Fibroblast of skin of left quadriceps (primary cell): ENCODE data around the gene MYOCD.

ENCODE experiments used
- DNase-seq, 2 experiments: peaks; one replicate each; pipeline ENCODE4 v3.0.0-alpha.2; 2013; ENCODE audit warnings: low read depth in 2 of 2

The MYOCD gene

GRCh38 chr17:12712941-12713340 is 47.3 kb downstream of the MYOCD start:
- DNase-seq, result no peak

GRCh38 chr17:12719948-12720347 is 54.3 kb downstream of the MYOCD start:
- no peak for DNase-seq

- DNase-seq, result no peak
Measured at GRCh38 chr17:12721581-12721980, 55.9 kb downstream of the MYOCD start.

- no peak for DNase-seq
Measured at GRCh38 chr17:12722282-12722681, 56.6 kb downstream of the MYOCD start.

- no peak for DNase-seq
Measured at GRCh38 chr17:12726131-12726530, 60.4 kb downstream of the MYOCD start.

DNA sequence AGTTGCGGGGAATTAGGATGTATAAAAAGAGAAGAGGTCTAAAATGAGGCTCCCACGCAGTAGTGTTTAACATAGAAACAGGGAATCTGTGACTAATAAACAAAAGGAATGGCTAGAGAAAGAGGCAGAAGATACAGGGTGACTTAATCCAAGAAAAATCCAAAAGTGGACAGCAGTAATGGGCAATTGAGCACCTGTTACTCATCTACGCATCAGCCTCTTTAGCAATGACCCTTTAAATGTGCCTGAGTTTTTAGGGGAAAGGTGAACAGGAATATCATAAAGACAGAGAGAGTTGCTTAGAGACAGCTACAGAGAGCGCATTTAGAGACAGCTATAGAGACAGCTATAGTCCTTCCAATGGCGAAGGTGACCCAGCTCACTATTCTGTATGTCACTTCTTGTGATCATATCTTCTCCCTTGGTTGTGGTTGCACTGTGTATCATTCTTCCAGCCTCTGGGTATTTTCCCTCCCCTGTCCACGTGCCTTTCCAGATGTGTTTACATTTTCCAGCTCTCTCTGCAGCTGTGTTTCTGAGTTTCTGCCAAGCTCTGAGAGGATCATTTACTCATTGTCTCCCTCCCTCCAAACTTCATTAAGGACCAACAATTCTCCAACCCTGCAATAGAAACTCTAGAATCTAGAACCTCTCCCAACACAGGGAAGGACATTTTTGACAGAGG is 61.5 kb downstream of the MYOCD start:
- no peak for DNase-seq

DNA sequence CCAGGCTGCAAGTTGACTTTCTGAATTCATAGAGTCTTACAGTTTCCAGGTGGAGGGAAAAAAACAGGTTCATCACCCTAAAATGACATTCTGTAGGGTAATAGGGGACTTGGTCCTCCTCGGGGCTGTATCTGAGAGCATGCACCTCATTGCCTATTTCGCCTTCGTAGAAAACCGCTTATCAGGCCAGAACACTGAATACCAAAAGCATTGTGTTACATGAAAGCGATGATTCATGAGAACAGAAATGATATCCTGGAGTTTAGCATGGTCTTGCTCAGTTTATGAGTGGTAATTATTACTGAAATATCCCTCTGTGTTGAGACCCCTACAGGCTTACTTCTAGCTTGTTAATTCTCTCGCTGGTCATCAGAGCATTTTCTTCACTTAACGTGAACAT is 62.2 kb downstream of the MYOCD start:
- no peak for DNase-seq

GRCh38 chr17:12729086-12729485 is 63.4 kb downstream of the MYOCD start:
- no peak for DNase-seq

DNA sequence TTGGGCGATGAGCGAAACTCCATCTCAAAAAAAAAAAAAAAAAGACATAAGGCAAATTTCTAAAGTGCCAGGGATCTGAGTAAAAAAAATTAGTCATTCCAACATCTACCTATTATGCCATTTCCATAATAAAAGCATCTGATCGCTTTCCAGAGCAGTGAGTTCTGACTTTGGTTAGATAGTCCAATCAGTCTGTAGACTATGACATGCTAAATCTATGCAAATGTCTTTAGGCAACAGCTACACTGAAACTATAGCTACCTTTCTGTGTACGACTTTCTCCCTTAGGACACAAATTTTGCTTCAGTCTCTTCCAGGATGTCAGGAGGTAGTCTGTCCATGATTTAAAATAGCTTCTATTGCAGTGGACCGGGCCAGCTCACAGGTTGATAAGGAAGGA is 64.7 kb downstream of the MYOCD start:
- DNase-seq, result no peak

GRCh38 chr17:12730931-12731521 is 65.3 kb downstream of the MYOCD start:
- no peak for DNase-seq

DNA sequence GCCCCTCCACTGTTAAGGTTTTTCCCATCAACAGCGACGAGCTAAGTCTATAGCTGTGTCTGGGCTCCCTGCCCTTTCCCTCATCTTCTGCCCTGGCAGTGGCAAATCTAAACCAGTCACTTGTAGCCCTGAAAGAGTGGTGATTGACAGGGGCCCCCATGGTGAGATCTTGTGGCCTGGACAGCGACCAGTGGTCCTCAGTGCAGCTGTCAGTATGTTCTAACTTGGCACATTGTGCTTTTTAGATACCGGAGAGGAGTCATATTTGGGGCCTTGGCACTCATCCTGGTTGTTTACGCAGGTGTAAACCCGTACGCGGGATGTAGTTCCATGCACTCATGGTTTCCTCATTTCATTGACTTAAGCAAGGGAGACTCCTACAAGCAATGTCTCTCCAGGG is 66.1 kb downstream of the MYOCD start:
- DNase-seq, result no peak

DNA sequence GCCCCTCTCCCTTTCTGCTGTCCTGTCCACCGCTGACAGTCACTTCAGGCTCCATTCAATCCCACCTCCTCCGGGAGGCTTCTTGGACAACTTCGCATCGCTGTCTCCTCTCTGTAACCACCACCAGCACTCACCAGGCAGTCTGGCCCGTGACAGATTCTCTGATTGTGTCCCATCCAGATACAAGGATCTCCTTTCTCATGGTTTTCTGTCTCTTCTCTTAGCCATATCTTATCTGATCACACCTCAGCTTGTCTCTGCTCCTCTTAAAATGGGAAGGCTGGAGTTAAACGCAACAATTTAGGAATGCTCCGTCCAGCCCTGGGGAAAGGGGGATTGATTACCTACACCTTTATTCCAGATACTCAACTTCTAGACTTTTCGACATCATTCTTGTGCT is 66.7 kb downstream of the MYOCD start:
- no peak for DNase-seq

DNA sequence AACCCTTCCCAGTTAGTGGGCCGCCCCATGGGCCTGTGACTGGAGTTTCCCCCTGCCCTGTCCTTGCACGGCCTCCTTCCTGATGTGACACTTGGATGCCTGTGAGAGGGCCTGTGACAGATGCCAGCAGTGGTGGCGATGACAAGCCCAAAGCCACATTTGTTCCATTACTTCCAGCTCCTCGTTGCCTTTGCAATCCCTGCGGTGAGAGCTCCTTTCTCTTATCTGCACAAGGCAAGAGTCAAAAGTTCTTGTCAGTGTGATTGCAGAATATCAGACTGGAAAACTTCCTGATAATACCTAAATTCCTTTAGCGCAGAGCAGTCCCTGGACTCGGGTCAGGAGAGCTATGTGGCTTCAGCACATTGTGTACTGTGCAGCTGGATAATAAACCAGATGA is 69.2 kb downstream of the MYOCD start:
- no peak for DNase-seq

GRCh38 chr17:12735517-12735916 is 69.8 kb downstream of the MYOCD start:
- DNase-seq, result no peak

GRCh38 chr17:12736526-12736925 is 70.8 kb downstream of the MYOCD start:
- no peak for DNase-seq

GRCh38 chr17:12737740-12738469 is 72.2 kb downstream of the MYOCD start:
- DNase-seq, result no peak

GRCh38 chr17:12738624-12739023 is 72.9 kb downstream of the MYOCD start:
- DNase-seq, result no peak

- DNase-seq, result no peak
Measured at GRCh38 chr17:12739500-12739899, 73.8 kb downstream of the MYOCD start.

- DNase-seq, result no peak
Measured at GRCh38 chr17:12743046-12743445, 77.4 kb downstream of the MYOCD start.

DNA sequence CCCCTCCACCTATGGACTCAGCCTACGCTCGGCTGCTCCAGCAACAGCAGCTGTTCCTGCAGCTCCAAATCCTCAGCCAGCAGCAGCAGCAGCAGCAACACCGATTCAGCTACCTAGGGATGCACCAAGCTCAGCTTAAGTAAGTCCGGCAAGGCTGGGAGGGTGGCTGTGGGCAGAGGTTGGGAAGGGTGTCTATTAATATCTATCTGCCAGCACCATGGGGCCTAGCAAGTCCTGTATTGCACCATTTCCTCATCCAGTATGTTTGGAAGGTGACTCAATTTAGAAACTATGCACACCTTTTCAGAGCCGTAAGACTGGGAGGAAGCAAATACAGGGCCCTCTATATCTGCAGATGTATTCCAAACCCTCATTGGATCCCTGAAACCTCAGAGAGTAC is 78.6 kb downstream of the MYOCD start:
- DNase-seq, result no peak

GRCh38 chr17:12744786-12745185 is 79.1 kb downstream of the MYOCD start:
- no peak for DNase-seq

DNA sequence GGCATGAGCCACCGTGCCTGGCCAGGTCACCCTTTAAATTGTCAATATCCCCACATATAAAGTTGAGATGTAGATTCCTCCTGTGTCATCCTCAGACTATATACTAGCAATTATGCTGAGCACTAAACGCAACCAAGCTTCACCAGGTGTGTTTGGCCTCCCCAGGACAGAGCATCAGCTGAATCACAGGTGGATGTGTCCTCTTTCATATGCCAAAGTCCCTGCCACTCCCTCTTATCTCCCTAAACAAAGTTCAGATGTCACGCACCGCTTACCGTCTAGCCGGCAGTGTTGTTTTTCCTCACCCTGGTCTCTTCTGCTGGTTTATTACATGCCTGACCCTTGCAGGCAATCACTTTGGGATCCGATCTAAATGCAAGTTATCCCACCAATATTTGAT is 79.8 kb downstream of the MYOCD start:
- no peak for DNase-seq

- peak in 1 of 2 experiments; percentile 2 for DNase-seq
Measured at GRCh38 chr17:12756786-12757185, 91.1 kb downstream of the MYOCD start.
